Activated CD8-positive, alpha-beta T cell treated with anti-CD3 and anti-CD28 coated beads for 36 hours (primary cell): ENCODE measurements around the gene OSBPL5. TPM values are rescaled to one million over a fixed set of nuclear protein-coding genes. Genes with fewer than 3 reads are reported as not detected.
A peak's percentile ranks its signal among the peaks of the same experiment; 100 is the strongest.

Source experiments
- ATAC-seq: fragments of 200-7000 bp; cut with Tn5 transposase; one replicate; pipeline ENCODE4 v1.10.0; 2021; ENCODE audit warnings: mild to moderate bottlenecking, moderate library complexity
- CTCF ChIA-PET: fragments of 350-600 bp; sonication (Branson Sonifier 250); formaldehyde crosslinking; loops from one replicate; lab custom pipeline; 2021; ENCODE audit warnings: antibody characterized with exemption; lab: Charles Lee
- POLR2A ChIA-PET: fragments of 350-600 bp; sonication (Branson Sonifier 250); formaldehyde crosslinking; loops from one replicate; lab custom pipeline; 2021; ENCODE audit warnings: antibody characterized with exemption; lab: Charles Lee
- DNase-seq: peaks from one replicate; pipeline ENCODE4 v3.0.0-alpha.2; 2020
- H3K27ac Mint-ChIP-seq: one replicate; pipeline ENCODE4 v1.8.0; 2021; ENCODE audit warnings: mild to moderate bottlenecking, mixed read lengths
- H3K27me3 Mint-ChIP-seq: one replicate; pipeline ENCODE4 v1.8.0; 2021; ENCODE audit warnings: mixed read lengths
- H3K36me3 Mint-ChIP-seq: one replicate; pipeline ENCODE4 v1.8.0; 2021; ENCODE audit warnings: low read depth, mixed read lengths
- H3K4me1 Mint-ChIP-seq: one replicate; pipeline ENCODE4 v1.8.0; 2021; ENCODE audit warnings: low read depth, mixed read lengths
- H3K4me3 Mint-ChIP-seq: one replicate; pipeline ENCODE4 v1.8.0; 2021; ENCODE audit warnings: mild to moderate bottlenecking, moderate library complexity, mixed read lengths
- H3K9me3 Mint-ChIP-seq: one replicate; pipeline ENCODE4 v1.8.0; 2021; ENCODE audit warnings: mixed read lengths
- CTCF ChIP-seq: fragments of 200-600 bp; IDR thresholded peaks from one replicate; pipeline ENCODE4 v1.8.0; 2022; ENCODE audit warnings: antibody characterized with exemption, mild to moderate bottlenecking
- intact Hi-C: fragments of 100-400 bp; cut with micrococcal nuclease; formaldehyde crosslinking; loops from one replicate; pipeline ENCODE4 v1.10.0; 2022
- total RNA-seq, 2 experiments: library from RNA; stranded (reverse); gene quantifications; one replicate each; pipeline ENCODE4 v1.2.3, GENCODE V29; 2021

The OSBPL5 gene
- total RNA-seq, 2 experiments from 2014 or later, result 4.8 to 5.9 TPM

DNA sequence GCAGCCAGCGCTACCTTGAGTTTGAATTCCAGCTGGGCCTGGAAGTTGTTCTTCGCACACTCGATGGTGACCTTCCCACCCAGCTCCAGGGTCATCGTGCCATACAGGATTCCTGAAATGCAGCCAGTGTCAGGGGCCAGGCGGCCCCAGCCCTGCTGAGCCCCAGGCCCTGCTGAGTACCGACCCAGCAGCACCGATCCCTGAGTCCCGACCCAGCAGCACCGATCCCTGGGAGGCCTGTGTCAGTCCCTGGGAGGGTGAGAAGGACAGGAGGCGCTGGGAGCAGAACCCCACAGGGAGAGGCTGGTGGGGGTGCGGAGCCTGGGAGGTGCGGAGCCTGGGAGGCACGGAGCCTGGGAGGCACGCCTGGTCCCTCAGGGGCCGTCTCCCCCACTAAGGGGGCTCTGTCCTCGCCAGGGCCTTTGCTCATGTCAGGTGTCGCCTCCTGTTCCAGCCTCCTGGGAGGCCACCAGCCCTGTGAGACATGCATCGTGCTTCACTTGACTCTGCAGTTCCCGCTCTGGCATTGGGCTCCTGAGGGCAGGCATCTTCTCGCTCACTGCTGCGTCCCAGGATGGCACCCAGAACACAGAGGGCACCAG, 70.8 kb downstream of the OSBPL5 start:
- H3K36me3 Mint-ChIP-seq, result no peaks in the 10 kb centered on the region
- no peak overlapping the region for H3K27ac Mint-ChIP-seq
- no peak for DNase-seq
- intact Hi-C loops, result no loop called here
- no peaks in the 10 kb centered on the region for H3K9me3 Mint-ChIP-seq
- peaks cover 5% of the 10 kb centered on the region for H3K4me1 Mint-ChIP-seq
- POLR2A ChIA-PET, result no interaction called here
- H3K27me3 Mint-ChIP-seq, result no peaks in the 10 kb centered on the region
- CTCF ChIA-PET, result no interaction called here
- no peak for ATAC-seq
- H3K4me3 Mint-ChIP-seq, result no peak overlapping the region
- TF ChIP-seq CTCF, result no peak

- Mint-ChIP-seq H3K4me1 (no peaks in the 10 kb centered on the region), H3K36me3 (no peaks in the 10 kb centered on the region), H3K4me3 (no peak overlapping the region), H3K27me3 (no peaks in the 10 kb centered on the region), H3K27ac (no peak overlapping the region), H3K9me3 (no peaks in the 10 kb centered on the region)
- CTCF ChIA-PET, result interaction anchor here (0.8 to 5.3 kb wide), 4 partner anchors 12 to 561 kb away, joined by 3 to 49 read pairs (median 20); no protein-coding TSS in a partner anchor
- POLR2A ChIA-PET, result no interaction called here
- intact Hi-C loops, result no loop called here
- DNase-seq, result no peak
- ATAC-seq, result no peak
- TF ChIP-seq CTCF, result no peak
Measured at GRCh38 chr11:3093281-3094191, 71.6 kb downstream of the OSBPL5 start.

- DNase-seq (no peak), ATAC-seq (no peak)
- no peaks in the 10 kb centered on the region for H3K4me1 Mint-ChIP-seq
- H3K36me3 Mint-ChIP-seq, result no peaks in the 10 kb centered on the region
- no peak overlapping the region for H3K27ac Mint-ChIP-seq
- H3K9me3 Mint-ChIP-seq, result no peaks in the 10 kb centered on the region
- no peak for TF ChIP-seq CTCF
- H3K27me3 Mint-ChIP-seq, result no peaks in the 10 kb centered on the region
- no peak overlapping the region for H3K4me3 Mint-ChIP-seq
- intact Hi-C loops, result no loop called here
- ChIA-PET POLR2A (no interaction called here), CTCF (interaction anchor here (0.8 to 5.3 kb wide), 7 partner anchors 13 to 560 kb away, joined by 3 to 49 read pairs (median 6); no protein-coding TSS in a partner anchor)
Measured at GRCh38 chr11:3092603-3093141, 72.4 kb downstream of the OSBPL5 start.

- ATAC-seq, result peak; percentile 96
- peak; percentile 93 for TF ChIP-seq CTCF
- POLR2A ChIA-PET, result interaction anchor here (1.2 kb wide), 1 partner anchor 113 kb away, joined by 4 read pairs; no protein-coding TSS in a partner anchor
- H3K27me3 Mint-ChIP-seq, result no peaks in the 10 kb centered on the region
- no peak overlapping the region for H3K4me3 Mint-ChIP-seq
- H3K4me1 Mint-ChIP-seq, result no peaks in the 10 kb centered on the region
- no peaks in the 10 kb centered on the region for H3K9me3 Mint-ChIP-seq
- H3K36me3 Mint-ChIP-seq, result no peaks in the 10 kb centered on the region
- DNase-seq, result peak; percentile 79
- CTCF ChIA-PET, result interaction anchor here (0.6 to 5.3 kb wide), 39 partner anchors 8 to 560 kb away, joined by 3 to 49 read pairs (median 5); partner anchors contain the start of genes CARS1 and PHLDA2
- no peak overlapping the region for H3K27ac Mint-ChIP-seq
- intact Hi-C loops, result no loop called here
Measured at GRCh38 chr11:3091846-3092602, 73.1 kb downstream of the OSBPL5 start.
